Caki2 (cell line): ENCODE results near the gene ZC3H18. TPM values are rescaled to one million over a fixed set of nuclear protein-coding genes. Genes with fewer than 3 reads are reported as not detected.
A peak's percentile ranks its signal among the peaks of the same experiment; 100 is the strongest.

ENCODE experiments used
- DNase-seq: peaks from one replicate; pipeline ENCODE4 v3.0.0-alpha.2; 2015; ENCODE audit warnings: low read depth
- in situ Hi-C: cut with HindIII; loops from 2 replicates; pipeline ENCODE4 v1.10.0; 2016; ENCODE audit warnings: low sequenced_read_pairs, low pct_unique_long_range_greater_than_20kb, mixed read lengths
- total RNA-seq: library from RNA; depleted of rRNA; stranded (reverse); fragments of >200 nt; shearing (Covaris generic); gene quantifications from 2 replicates; pipeline ENCODE4 v1.2.3, GENCODE V29; 2014; ENCODE audit warnings: low replicate concordance

The ZC3H18 gene
- total RNA-seq, 1 experiment from 2014 or later: 16.9 TPM

DNA sequence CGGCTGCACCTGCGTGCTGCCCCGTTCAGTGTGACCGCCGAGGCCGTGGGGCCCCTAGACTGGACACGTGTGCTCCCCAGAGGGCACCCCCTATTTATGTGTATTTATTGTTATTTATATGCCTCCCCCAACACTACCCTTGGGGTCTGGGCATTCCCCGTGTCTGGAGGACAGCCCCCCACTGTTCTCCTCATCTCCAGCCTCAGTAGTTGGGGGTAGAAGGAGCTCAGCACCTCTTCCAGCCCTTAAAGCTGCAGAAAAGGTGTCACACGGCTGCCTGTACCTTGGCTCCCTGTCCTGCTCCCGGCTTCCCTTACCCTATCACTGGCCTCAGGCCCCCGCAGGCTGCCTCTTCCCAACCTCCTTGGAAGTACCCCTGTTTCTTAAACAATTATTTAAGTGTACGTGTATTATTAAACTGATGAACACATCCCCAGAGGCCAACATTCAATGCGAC is 69.9 kb downstream of the ZC3H18 start:
- no peak for DNase-seq
- in situ Hi-C loops: no loop called here

DNA sequence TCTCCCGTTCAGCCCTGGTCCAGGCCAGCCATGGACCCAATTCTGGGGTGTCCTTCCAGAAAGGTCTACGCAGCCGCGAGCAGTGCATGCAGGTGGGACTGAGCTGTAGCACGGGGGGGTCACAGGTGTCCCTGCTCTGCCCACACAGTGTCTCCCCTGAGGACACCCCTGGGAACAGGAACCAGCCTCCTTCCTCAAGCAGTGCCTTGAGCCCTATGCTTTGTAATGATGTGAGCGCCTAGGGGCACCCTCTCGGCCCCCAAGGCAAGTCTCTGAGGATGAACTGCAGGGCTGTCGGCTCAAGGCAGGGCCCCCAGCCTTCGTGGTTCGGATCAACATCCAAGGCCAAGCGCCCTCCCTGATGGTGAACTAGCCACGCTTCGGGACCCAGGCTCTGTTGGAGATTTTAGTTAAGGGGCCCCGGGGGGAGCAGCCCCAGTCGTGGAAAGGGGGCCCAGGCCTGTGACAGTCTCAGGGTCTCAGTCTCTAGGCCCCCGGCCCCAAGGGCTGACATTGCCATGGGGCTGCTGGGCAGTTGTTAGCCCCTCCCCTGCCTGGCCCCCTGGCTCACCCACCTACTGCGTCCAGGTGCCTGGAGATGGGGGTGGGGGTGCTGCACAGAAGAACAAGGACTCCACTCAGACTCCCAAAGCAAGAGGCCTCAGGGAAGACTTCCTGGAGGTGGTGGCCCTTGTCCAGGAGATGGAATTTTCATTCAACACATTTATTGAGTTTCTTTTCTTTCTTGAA is 70.5 kb downstream of the ZC3H18 start:
- DNase-seq: no peak
- in situ Hi-C loops: no loop called here

DNA sequence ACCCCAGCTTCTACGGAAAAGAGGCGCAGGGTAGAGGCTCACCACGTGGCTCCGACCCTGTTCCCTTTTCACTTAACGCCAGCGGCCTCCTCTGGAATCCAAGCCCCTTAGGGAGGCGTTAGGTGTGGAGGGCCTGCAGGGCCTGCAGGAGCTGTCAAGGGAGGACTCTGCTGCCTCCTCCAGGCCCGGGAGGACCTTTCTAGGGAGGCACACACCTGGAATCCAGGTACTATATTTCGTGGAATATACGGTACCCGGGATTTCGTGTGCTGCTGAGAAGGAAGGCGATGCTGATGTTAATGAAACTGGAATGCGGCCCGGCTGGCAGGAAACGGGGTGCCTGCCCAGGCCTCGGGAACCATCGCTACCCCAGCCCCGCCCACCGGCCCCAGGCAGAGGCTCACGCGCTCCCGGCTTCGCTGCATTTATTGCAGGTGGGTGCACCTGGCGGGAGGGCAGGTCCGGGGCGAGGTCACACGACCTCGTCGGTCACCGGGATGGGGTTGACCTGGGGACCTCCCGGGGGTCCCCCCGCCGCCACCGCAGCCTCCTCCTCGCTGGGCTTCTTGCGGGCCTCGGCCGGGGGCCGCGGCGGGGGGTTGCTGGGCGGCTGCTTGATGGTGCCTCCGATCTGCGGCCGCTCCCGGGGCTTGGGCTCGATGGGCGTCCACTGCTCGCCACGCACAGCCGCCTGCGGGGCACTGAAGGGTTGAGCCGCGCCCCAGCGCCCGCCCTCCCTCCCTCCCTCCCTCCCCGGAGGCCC is 72.9 kb downstream of the ZC3H18 start:
- in situ Hi-C loops: no loop called here
- no peak for DNase-seq

DNA sequence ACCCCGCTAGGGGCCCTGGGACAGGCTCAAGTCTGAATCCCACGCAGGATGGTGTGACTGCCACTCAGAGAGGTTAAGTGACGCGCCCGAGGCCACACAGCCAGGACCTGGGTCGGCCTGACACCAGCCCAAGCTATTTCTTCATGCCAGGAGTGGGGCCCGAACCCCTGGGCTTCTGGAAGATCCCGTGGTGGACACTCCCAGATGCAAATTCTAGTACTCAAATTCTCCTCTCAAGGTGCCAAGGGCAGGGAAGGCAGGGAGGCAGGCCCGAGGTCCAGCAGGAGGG is 73.4 kb downstream of the ZC3H18 start:
- DNase-seq: no peak
- in situ Hi-C loops: no loop called here

DNA sequence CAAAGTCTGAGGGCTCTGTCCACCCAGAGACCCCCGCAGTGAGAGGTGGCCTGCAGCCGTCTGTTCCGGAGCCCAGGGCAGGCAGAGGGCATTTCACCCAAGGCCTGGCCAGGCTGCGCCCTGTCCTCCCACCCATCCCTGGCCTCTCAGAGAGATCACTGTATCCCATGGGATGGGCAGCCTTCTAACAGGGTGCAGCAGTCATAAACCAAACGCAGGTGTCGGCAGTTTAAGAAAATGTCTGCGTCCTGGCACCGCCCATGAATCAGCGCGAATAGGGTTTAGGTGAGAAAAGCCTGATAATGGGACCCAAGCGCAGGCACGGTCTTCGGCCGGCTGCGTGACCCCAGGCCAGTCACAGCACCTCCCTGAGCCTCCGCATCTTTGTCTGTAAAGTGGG is 75.3 kb downstream of the ZC3H18 start:
- in situ Hi-C loops: no loop called here
- DNase-seq: no peak

DNA sequence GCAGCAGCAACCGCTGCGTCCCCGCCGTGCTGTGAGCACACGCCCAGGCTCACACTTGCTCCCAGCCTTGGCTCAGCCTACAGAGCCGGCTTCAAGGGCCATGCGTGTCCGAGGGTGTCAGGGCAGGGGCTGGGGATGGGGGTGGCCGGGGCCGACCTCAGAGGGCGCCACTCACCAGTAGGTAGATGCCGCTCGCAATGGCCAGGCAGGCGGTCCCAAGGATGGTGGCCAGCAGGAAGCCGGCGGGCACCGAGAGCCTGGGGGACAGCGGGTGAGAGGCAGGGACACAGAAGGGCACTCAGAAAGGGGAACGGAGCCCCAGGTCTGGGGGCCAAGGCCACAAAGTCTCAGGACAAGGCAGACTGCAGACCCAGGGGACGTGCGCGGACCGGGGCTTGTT is 75.7 kb downstream of the ZC3H18 start:
- DNase-seq: no peak
- in situ Hi-C loops: no loop called here

DNA sequence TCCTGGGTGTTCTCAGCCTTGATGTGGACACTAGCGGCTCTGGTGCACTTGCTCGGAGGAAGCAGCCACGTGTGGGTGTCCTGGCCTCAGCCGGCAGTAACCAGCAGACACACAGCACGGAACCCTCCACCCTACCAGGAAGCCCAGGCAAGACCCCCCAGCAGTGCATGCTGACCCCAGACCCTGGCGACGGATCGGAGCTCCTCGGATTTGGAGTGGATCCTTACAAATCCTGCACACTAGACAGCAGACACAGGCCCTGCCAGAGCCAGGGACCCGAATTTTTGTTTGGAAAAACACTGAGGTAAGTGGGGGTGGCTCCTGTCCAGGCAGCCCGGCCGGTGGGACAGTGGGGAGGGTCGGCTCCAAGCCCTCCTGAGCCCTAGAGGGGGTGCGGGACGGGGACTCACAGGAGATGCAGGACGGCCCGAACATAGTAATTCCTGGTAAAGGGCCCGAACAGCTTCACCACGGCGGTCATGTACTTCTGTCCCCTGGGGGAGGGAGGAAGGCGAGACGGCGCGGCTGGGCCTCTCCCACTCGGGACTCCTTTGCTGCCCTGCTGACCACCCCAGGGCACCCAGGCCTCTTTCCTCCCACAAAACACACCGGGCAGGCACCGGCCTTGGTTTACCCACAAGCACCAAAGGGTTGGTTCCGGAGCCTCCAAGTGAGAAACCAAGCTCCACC is 76.3 kb downstream of the ZC3H18 start:
- DNase-seq: no peak
- in situ Hi-C loops: no loop called here

DNA sequence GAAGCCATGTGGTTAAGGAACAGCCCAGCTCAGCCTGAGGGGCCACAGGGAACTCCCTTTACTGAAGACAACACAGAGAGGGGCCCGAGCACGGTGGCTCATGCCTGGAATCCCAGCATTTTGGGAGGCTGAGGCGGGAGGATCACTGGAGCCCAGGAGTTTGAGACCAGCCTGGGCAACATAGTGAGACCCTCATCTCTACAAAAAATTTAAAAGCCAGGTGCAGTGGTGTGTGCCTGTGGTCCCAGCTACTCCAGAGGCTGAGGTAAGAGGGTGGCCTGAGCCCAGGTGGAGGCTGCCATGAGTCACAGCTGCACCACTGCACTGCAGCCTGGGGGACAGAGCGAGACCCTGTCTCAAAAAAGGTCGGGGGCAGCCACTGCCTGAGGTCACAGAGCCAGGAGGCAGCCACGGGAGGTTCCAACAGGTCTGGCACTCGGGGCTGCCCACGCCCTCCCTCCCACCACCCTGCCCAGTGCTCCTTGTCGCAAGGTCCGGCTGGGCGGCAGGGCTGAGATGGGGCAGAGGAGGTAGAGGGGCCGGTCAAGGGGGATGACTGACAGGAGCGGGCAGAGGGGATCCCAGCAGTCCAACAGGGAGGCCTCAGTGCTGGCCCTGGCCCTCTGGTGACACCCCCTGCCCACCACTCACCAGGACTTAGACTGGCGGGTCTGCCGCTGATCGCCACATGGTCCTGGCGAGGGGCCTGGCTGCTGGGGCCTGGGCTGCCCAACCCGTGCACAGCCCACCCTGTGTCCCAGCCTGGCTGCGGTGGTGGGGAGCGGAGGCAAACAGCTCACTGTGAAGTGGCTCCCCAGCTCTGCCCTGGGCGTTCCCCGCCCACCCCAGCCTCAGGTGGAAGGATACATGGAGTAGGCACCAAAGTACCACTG is 77.2 kb downstream of the ZC3H18 start:
- DNase-seq: no peak
- in situ Hi-C loops: no loop called here

DNA sequence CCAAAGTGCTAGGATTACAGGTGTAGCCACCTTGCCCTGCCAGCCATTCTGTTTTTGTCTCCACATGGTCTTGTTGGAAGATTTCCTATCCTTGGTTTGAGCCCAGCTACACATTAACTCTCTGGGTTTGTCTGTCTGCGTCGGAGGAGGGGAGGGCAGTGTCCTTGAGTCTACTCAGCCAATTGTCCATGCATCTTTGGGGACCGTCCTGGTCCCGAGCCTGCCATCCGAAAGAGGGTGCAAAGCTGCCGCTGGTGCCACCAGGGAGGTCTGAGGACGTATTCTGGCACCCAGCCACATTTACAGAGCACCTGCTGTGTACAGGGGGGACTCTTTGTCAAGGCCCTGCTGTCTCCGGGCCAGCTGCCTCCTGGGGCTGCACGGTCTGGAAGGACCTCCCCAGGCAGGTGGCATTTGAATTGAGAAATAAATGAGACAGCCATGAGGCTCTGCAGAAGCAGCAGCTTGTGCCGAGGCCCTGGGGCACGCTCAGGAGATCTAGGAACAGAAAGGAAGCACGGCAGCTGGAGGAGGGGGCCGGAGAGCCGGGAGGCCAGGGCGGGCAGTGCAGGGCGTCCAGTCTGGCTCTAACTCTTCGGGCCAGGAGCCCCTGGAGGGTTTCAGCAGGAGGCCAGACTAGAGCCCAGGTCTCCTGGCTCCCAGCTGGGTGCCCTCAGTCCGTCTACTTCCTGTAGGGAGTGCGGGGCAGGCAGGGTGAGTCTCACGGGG is 79.2 kb downstream of the ZC3H18 start:
- in situ Hi-C loops: no loop called here
- DNase-seq: no peak

DNA sequence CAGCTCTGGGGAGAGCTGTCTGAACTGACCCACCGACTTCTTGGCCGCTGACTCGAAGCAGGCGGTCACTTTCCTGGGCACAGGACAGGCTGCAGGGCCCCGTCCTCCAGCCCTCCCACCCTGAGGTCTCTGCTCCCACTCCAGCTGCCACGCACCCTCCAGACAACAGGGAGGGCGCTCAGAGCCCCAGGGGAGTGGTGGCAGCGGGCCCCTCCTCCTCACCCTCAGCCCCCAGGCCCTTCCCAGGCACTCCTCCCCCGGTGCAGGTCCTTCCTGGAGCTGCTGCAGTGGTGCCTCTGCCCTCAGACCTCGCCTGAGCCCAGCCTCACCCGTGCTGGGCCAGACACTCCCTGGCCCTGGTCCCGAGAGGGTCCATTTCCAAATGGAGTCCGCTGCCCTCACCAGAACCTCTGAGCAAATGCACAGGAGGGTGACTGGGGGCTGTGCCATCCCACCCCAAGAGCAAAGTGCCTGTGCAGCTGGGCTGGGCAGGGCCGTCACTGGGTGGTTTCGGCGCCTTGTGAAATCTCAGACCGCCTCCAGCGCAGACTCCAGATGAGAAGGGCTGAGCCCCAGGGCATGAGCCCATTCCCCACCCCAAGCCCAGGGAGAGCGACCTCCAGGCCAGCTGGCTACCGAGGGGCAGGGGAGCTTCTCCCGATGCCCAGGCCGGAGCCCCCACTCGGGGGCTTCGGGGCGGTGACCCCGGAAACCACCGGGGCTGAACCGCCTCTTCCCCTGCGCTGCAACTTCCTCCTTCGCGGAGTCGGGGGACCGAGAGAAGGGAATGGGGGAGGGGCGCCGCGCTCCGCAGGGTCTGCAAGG is 79.9 kb downstream of the ZC3H18 start:
- DNase-seq: no peak
- in situ Hi-C loops: no loop called here

DNA sequence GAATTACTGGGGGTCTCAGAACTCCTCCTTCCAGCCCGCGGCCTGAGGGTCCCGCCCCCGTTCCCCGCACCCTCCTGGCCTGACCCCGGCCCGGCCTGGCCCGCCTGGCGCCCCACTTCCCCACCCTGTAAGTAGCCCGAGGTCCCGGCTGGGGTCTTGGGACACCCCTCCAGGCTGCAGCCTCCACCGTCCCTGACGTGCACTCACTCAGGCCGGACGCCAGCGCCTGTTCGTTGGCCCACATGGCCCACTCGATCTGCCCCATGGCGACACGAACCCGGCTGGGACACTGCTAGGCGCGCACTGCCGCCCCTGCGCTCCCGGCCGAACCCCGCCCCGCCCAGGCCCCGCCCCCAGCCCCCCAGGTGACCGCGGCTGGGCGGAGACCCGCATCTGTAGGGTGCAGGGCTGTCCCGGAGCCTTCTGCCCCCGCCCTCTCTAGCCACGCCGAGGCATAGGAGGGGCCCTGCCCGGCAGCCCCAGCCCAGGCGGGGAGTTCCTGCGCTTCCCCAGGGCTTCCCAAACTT is 80.6 kb downstream of the ZC3H18 start, which contains the start of gene CYBA:
Gene CYBA (minus strand): TSS at position 305 of the 527 bp plus-strand sequence. CDS start 40 bp downstream, at position 265.
- no peak for DNase-seq
- in situ Hi-C loops: no loop called here

DNA sequence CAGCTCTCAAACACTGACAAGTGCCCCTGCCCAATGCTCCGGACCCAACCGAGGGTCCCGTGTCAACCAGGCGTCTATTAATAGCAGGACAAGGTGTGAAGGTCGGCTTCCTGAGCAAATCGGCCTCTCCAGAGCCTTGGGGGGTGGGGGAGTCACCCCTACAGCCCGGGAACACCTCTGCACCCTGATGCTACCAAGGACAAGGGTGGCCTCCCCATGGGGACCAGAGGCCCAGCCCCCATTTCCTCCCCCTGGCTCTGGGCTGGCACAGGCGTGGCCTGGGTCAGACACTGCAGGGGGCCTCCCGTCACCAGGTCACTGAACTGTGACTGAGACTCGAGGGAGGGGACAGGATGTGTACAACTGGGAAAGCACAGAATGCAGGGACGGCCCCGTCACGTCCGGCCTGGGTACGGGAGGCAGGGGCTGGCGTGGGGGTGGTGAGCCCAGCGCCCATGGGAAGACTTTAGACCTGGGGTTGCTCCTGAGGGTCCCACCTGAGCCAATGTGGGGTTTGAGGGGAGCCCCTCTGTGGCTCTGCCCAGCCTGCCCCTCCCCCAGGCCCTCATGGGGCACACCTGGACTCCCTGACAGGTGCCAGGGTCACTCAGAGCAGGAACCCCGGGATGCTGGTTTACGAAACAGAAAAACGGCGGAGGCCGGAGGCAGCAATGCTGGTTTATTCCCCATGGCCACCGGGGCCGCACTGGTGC is 81.2 kb downstream of the ZC3H18 start:
- in situ Hi-C loops: no loop called here
- peak; percentile 88 for DNase-seq

DNA sequence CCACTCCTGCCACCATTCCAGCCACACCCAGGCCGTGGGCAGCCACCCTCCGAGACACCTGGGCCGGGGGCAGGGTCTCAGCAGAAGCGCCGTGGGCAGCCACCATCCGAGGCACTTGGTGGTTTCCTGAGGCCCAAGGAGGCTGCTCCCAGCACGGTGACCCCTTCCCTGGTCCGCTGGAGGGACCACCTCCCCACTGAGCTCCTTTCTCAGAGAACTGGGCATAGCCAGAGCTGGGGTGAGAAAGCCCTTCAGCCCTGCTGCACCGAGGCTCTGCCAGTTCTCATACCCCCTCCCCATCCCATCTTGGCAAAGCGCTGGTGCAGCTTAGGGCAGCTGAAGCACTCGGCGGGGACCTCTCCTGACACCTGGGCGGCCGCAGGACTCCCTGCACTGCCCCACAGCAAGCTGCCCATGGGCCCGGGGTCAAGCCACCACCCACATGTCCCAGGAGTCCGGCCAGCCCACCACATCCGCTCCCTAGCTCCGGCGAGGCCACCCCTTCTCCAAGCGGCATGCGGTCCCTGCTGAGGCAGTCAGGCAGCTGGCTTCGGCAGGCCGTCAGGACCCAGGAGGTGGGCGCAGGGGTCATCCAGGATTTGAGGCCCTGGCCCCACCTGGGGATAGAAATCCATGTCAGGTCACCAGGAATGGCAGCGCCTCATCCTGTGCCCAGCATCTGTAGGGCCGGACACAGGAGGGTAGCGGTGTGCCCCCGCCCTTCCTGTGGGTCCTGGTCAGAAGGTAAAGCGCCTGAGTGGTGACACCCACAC is 82.0 kb downstream of the ZC3H18 start:
- DNase-seq: no peak
- in situ Hi-C loops: no loop called here

DNA sequence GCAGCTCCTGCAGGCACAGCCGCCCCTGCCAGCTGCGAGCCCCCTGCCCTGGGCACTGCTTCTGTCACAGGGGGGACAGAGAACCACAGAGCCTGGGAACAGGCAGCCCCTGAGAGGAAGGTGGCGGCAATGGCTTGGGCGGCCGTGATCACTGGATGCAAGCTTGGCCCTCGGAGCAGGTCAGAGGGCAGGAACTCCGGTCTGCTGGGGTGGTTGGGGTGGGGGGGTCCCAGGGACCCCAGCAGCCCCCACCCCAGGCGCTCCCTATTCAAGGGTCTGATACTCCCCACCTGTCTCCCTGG is 82.5 kb downstream of the ZC3H18 start:
- in situ Hi-C loops: no loop called here
- DNase-seq: no peak

DNA sequence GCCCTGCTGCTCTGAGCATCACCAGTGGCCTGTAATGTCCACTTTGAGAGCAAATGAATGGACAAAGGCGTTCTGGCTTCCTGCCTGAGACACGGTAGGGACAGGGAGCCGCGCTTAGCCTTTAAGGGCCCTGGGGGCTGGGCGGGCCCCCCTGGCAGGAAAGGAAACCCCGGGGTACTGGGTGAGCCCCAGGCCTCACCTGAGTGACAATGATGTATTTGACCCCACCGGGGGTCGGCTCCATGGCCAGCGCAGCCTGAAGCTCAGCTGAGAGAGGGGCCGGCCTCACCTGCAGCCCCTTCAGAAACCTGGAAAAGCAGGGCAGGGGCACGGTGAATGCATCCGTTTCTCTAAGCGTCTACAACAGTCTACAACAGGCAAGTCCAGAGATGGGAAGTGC is 82.9 kb downstream of the ZC3H18 start:
- in situ Hi-C loops: no loop called here
- DNase-seq: no peak
